Head of caudate nucleus (tissue), 42 donors: ENCODE measurements around the gene CFD.
"Not testable (repeated sequence)": the region's sequence is repeated elsewhere in the genome, so short reads cannot be mapped to it uniquely, and the experiment has no call there.

Source experiments
- DNase-seq, 42 donors: peaks; one replicate each; pipeline versions ENCODE4 v3.0.0 to v3.0.0-alpha.2; 2020 to 2021; ENCODE audit warnings: mixed read lengths in 7 of 42
- intact Hi-C: fragments of 100-400 bp; cut with DNase I; formaldehyde crosslinking; loops from one replicate; pipeline ENCODE4 v1.15.0; 2022

The CFD gene

DNA sequence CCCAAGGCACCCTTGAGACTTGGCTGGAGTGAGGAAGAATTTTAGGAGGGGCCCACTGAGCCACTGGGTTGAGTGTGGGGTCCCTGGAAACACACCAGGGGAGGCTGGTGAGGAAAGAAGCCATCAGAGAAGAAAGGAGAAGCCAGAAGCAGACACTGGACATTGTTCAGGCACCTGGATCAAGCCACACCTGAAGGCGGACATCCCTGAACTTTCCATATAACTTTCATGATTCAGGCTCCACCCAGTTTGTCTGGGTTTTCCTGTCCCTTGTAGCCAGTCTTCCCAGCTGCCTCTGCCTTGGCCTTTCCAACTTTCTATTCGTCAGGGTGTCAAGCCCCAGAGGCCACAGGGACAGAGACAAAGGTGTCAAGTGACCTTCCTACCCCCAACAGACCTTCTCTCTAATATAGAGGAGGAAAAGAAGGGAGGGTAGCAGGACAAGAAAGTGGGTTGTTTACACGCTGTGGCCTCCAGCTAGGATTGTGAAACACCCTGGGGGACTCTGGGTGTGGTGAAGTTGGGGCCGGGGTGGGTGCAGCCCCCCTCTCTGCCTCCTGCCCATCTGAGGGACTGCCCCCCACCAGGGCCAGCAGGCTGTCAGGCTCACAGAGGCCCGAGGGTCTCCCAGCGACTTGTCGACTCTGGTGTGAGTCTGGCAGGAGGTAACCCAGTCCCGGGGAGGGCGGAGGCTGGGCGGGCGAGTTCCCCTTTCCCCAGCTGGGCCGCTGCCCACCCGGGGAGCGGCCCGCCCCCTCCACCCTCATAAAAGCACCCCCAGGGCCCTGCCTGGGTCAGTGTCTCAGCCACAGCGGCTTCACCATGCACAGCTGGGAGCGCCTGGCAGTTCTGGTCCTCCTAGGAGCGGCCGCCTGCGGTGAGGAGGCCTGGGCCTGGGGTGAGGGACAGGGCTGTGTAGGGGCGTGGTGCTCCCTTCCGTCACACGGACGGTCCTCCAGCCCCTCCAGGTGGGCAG, at the start of gene CFD:
Gene CFD (plus strand): TSS at position 797 of the 976 bp plus-strand sequence. CDS start 26 bp downstream, at position 823.
- intact Hi-C loops: loop anchor here (5.0 kb wide), 1 partner anchor 63 kb away; no protein-coding TSS in a partner anchor
- peak in 6 of 42 donors; percentile 12 to 51 (median 40) for DNase-seq

DNA sequence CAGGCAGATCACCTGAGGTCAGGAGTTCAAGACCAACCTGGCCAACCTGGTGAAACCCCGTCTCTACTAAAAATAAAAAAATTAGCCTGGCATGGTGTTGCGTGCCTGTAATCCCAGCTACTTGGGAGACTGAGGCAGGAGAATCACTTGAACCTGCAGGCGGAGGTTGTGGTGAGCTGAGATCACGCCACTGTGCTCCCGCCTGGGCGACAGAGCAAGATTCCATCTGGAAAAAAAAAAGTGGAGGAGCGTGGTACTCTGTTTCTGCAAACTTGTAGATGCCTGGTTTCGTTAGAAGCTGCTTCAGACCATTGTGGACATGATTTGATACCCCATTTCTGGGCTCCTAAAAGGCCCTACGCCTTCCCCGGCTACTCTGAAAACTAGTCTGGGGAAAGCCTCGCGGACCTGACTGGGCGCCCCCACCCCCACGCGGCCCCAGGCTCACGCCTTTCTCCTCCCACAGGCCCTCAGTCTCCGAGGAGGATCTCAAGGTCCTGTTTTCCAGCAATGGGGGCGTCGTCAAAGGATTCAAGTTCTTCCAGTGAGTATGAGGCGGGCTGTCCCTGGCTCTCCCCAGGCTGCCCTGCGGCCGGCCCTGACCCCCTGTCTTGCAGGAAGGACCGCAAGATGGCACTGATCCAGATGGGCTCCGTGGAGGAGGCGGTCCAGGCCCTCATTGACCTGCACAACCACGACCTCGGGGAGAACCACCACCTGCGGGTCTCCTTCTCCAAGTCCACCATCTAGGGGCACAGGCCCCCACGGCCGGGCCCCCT, 49.2 kb upstream of the CFD start:
- peak in 1 of 42 donors; percentile 12 for DNase-seq

DNA sequence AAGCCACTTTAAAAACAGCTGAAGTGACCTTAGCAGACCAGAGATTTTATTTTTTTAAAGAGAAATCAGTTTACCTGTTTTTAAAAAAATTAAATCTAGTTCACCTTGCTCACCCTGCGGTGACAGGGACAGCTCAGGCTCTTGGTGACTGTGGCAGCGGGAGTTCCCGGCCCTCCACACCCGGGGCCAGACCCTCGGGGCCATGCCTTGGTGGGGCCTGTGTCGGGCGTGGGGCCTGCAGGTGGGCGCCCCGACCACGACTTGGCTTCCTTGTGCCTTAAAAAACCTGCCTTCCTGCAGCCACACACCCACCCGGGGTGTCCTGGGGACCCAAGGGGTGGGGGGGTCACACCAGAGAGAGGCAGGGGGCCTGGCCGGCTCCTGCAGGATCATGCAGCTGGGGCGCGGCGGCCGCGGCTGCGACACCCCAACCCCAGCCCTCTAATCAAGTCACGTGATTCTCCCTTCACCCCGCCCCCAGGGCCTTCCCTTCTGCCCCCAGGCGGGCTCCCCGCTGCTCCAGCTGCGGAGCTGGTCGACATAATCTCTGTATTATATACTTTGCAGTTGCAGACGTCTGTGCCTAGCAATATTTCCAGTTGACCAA, 48.5 kb upstream of the CFD start:
- intact Hi-C loops: no loop called here
- peak in 1 of 42 donors; percentile 10 for DNase-seq

More for the DNA sequence above, 49.2 kb upstream of the CFD start:
- intact Hi-C loops: no loop called here

DNA sequence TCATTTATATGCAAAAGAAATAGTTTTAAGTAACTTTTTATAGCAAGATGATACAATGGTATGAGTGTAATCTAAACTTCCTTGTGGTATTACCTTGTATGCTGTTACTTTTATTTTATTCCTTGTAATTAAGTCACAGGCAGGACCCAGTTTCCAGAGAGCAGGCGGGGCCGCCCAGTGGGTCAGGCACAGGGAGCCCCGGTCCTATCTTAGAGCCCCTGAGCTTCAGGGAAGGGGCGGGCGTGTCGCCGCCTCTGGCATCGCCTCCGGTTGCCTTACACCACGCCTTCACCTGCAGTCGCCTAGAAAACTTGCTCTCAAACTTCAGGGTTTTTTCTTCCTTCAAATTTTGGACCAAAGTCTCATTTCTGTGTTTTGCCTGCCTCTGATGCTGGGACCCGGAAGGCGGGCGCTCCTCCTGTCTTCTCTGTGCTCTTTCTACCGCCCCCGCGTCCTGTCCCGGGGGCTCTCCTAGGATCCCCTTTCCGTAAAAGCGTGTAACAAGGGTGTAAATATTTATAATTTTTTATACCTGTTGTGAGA, 47.9 kb upstream of the CFD start:
- intact Hi-C loops: no loop called here
- DNase-seq: peak in 1 of 42 donors; percentile 12

DNA sequence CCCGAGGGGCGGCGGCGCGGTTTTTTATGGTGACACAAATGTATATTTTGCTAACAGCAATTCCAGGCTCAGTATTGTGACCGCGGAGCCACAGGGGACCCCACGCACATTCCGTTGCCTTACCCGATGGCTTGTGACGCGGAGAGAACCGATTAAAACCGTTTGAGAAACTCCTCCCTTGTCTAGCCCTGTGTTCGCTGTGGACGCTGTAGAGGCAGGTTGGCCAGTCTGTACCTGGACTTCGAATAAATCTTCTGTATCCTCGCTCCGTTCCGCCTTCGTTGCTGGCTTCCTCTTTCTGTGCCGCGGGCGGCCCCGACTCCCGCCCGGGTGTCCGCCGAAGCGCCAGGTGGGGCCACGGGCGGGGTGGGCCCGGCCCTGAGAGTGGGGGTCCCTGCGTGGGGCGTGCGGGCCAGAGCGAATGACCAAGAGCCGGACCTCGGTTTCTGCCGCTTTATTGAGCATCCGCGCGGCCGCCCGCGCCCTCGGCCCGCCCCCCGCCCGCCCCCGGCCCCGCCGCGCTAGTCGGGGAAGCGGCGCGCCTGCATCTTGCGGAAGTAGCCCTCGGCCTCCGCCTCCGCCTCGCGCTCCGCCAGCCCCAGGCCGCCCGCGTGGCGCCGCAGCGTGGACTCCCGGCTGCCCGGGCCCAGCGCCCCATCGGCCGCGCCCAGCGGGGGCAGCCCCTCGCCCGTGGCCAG, 47.3 kb upstream of the CFD start:
- no peak for DNase-seq
- intact Hi-C loops: no loop called here

DNA sequence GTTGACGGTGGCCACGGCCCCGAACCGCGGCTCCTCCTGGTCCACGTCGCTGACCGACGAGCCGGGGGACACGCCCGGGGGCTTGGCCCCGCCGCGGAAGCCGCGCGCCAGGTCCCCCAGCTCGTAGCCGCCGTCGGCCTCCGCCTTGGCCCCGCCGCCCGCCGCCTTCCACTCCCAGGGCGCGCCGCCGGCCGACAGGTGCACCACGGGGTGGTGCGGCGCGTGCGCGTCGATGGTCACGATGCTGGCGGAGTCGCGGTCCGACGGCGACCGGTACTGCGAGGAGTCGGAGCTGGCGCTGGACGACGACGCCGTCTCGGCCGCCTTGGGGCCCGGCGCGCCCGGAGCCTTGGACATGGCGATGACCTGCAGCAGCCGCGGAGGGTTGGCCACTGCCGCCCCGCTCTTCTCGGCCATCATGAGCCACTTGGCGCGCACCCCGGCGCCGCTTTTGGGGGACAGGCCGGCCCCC, 46.7 kb upstream of the CFD start:
- intact Hi-C loops: no loop called here
- no peak for DNase-seq

DNA sequence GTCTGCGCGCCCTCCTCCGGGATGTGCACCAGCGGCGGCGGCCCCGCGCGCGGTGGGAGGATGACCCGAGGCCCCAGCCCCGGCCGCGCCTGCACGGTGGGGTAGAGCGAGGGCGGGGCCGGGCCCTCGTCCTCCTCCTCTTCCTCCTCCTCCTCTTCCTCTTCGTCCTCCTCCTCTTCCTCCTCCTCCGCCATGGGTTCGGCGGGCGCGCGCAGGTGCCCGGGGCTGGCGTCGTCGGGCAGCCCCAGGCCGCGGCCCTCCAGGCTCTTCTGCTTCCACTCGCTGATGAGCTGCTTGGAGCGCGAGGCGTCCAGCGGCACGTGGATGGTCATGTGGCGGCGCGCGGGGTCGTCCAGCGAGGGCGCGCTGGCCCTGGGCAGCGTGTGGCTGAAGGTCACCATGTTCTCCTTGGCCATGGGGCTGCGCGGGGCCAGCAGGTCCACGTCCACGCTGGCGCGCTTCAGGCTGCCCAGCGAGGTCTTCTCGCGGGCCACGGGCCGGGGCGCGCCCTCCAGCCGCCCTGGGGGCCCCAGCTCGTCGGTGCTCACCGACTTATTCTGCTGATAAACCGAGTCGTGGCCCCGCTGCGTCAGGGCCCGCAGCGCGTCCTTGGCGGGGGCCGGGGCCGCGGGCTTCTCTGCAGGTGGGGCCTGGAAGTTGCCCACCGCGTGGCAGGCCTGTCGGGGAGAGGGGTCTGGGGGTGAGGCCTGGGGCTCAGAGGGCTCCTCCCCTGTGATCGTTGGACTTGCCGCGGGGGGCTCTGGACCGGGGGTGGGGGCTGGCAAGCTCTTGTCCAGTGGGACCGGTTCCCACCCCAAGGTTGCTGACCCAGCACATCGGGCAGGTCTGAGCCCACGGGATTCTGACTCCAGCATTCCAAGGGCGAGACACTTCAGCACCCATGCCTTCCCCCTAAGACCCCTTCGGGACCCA, 46.0 kb upstream of the CFD start:
- intact Hi-C loops: no loop called here
- peak in 1 of 42 donors; percentile 8 for DNase-seq

DNA sequence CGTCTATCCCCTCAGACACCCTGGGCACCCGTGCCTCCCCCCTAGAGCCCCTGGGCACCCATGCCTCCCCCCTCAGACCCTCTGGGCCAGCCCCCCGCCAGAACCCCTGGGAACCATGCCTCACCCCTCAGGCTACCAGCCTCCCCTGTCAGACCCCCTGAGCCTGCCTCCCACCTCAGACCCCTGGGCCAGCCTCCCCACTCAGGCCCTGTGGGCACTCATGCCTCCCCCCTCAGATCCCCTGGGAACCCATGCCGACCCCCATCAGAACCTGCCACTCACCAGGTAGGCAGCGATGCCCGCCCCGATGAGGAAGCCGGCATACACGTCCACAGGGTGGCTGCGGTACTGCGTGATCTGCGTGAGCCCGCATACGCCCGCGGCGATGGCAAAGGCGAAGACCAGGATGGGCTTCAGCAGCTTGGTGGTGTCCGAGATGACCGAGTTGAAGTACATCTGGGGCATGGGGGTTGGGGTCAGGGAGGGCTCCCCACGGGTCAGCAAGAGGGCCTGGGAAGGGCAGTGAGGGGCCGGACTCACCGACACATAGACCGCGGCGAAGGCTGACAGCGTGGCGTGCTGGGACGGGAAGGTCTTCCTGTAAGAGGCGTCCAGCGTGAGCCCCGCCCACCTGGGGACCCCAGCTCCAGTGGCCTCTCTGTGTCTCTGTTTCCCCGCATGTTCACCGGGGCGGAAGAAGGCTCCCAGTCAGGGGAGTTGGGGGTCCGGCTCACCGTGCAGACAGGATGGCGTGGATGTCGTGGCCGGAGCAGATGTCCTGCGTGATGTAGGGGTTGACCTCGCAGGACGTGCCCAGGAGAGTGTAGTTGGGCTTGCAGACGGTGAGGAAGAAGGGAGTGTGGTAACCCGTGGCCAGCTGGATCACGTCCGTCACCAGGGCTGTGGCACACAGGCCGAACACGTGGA, 45.0 kb upstream of the CFD start:
- no peak for DNase-seq
- intact Hi-C loops: no loop called here

DNA sequence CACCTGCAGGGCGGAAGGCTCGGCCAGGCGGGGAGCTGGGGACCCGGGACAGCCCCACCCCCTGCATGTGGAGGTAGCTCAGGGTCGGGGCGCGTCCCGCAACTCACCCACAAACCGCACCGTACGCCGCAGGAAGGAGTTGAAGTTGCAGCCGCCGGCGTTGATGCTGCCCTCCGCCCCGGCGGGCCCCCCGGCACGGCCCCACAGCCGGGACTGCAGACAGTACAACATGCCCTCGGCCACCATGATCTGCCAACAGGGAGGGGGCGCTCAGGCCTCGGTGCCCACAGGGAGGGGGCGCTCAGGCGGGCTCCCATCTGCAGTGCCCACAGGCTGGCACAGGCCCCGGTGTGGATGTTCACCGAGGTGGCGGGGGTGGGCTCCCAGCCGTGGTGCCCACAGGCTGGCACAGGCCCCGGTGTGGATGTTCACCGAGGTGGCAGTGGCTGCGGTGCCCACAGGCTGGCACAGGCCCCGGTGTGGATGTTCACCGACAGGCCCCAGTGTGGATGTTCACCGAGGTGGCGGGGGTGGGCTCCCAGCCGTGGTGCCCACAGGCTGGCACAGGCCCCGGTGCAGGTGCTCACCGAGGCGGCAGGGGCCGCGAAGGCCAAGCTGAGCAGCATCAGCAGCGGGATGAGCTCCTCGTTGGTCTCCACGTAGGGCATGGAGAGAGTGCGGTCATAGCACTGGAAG, 44.2 kb upstream of the CFD start:
- no peak for DNase-seq
- intact Hi-C loops: no loop called here

DNA sequence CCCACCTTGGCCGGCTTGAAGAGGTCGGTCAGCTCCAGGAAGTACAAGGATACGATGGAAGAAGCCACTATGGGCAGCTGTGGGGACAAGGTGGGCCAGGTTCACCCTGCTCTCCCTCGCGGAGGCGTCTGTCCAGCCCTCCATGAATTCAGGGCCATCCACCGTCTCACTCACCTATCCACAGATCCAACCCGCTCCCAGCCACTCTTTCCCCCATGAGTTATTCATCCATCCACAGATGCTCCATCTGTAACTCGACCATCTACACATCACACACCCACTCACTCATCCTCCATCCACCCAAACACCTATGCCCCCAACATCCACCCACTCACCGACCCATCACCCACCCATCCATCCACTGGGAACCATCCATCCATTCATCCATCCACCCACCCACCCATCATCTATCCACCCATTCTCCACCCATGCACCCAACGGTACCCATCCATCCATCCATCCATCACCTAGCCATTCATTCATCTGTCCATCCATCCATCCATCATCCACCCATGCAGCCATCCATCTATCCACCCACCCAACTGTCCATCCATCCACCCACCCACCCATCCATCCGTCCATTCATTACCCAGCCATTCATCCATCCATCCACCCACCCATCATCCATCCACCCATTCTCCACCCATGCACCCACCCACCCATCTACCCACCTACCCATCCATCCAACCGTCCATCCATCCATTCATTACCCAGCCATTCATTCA, 43.5 kb upstream of the CFD start:
- no peak for DNase-seq
- intact Hi-C loops: no loop called here

DNA sequence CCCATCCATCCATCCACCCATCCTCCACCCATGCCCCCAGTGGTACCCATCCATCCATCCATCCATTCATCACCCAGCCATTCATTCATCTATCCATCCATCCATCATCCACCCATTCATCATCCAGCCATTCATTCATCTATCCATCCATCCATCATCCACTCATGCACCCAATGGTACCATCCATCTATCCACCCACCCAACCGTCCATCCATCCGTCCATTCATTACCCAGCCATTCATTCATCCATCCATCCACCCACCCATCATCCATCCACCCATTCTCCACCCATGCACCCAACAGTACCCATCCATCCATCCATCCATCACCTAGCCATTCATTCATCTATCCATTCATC, 43.0 kb upstream of the CFD start:
- intact Hi-C loops: no loop called here
- no peak for DNase-seq

DNA sequence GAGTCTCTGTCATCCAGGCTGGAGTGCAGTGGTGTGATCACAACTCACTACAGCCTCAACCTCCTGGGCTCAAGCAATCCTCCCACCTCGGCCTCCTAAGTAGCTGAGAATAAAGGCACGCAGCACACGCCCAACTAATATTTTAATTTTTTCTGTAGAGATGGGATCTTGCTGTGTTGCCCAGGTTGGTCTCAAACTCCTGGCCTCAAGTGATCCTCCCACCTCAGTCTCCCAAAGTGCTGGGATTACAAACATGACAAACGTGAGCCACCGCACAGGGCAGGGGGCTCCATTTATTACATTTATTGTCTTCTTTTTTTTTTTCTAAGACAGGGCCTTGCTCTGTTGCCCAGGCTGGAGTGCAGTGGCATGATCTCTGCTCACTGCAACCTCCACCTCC, 39.3 kb upstream of the CFD start:
- intact Hi-C loops, DNase-seq: not testable (repeated sequence)

DNA sequence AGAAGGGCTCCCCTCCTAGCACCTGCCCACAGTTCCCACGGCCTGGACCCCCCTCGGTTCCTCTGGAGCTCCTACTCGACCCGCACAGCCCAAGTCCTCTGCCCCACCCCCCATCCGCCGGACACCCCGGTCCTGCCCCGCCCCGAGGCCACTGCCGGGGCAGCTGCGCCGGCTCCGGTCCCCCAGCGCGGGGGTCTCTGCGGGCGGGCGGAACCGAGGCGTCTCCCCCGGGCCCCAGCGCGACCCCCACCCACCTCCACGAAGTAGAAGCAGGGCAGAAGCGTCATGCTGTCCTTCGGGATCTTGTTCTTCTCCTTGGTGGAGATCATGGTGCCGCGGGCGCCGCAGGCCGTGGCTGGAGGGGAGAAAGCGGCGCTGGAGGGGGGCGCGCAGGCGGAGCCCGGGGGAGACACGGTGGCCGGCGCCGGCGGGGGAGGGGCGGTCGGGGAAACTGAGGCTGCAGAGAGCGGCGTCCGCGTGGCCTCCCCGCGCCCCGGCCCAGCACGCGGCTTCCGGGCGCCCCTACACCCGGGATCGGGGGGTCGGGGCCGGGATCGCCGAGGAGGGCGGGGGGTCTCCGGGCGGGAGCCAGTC, 38.1 kb upstream of the CFD start:
- no peak for DNase-seq
- intact Hi-C loops: no loop called here

DNA sequence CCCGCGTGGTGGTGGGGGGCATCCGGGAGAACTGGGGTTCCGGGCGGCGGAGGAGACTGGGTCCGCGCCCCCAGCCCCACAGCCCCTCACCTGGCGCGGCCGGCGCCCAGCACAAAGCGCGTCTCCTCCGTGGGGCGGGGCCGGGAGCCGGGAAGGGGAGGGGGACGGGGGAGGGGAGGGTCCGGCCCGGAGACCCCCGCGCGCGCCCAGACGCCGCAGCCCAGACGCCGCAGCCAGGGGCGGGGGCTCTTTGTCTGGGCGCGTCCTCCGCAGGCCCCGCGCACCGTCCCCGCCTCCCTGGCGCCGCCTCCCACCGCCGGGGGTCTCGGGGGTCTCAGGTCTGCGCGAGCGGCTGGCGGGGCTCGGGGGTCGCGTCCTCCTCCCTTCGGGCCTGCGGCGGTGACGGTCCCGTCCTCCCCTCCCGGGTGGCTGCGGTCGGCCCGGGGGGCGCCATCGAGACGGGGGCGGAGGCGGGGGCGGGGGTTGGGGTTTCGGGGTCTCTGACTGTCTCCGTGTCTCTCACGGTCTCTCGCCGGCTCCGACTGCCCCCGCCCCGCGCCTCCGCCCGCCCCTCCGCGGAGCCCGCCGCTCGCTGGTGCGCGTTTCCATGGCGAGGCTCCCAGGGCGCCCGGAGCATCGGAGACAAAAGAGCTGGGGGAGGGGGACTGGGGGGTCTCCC, 37.5 kb upstream of the CFD start, which contains the start of gene PLPPR3:
Gene PLPPR3 (minus strand): TSS at position 131 of the 679 bp plus-strand sequence. CDS start 396 bp downstream, outside the sequence.
- intact Hi-C loops: no loop called here
- DNase-seq: peak in 7 of 42 donors; percentile 20 to 57 (median 44)
